ENCODE results near the gene PCLAF. TPM values are rescaled to one million over a fixed set of nuclear protein-coding genes. Genes with fewer than 3 reads are reported as not detected.

The PCLAF gene
- total and polyA plus RNA-seq, 2 of the 13 experiments (the other 11 are each of a cell fraction or from before 2014, with no cell fraction given), result 98.6 to 98.9 TPM

- TF ChIP-seq ELF4 (CRISPR knock-in tag; IDR thresholded peaks at IDR 0.05; ENCODE audit: borderline replicate concordance) (peak; percentile 71; the same call in 1 of the 2 replicates), ZMYM3 (CRISPR knock-in tag; IDR thresholded peaks at IDR 0.05) (no peak), HMGA1 (CRISPR knock-in tag; conservative IDR thresholded peaks at IDR 0.05) (no peak), ZNF383 (CRISPR knock-in tag; IDR thresholded peaks at IDR 0.05; ENCODE audit: borderline replicate concordance) (no peak), ZNF24 (IDR thresholded peaks at IDR 0.05) (no peak), HNF1A (IDR thresholded peaks at IDR 0.05; ENCODE audit: low read depth) (no peak; the same call in 1 of the 2 replicates), HNF1A (CRISPR knock-in tag; IDR thresholded peaks at IDR 0.05; ENCODE audit: borderline replicate concordance) (no peak; the same call in 1 of the 2 replicates), ZFP90 (CRISPR knock-in tag; IDR thresholded peaks at IDR 0.05; ENCODE audit: borderline replicate concordance) (peak; percentile 53; the same call in 1 of the 2 replicates), NONO (IDR thresholded peaks at IDR 0.05) (no peak), NONO (CRISPR knock-in tag; conservative IDR thresholded peaks at IDR 0.05) (peak; percentile 63; the same call in 1 of the 2 replicates), ZBTB49 (CRISPR knock-in tag; IDR thresholded peaks at IDR 0.05; ENCODE audit: borderline replicate concordance) (no peak), TFAP4 (IDR thresholded peaks at IDR 0.05; ENCODE audit: borderline replicate concordance, low read depth) (peak; percentile 55; the same call in 1 of the 2 replicates), HDAC1 (CRISPR knock-in tag; IDR thresholded peaks at IDR 0.05) (peak; percentile 76), ZNF574 (CRISPR knock-in tag; IDR thresholded peaks at IDR 0.05) (peak; percentile 65), TFDP1 (CRISPR knock-in tag; IDR thresholded peaks at IDR 0.05; ENCODE audit: borderline replicate concordance) (0 out of 2 replicates have a peak, but pooled peaks have one; percentile 37), YEATS2 (CRISPR knock-in tag; IDR thresholded peaks at IDR 0.05; ENCODE audit: borderline replicate concordance) (peak; percentile 45; the same call in 1 of the 2 replicates), YY1 (IDR thresholded peaks at IDR 0.05; ENCODE audit: insufficient read depth, insufficient replicate concordance, low read depth, low read length) (peak; percentile 56)
Measured at GRCh38 chr15:64355944-64356709, 25.1 kb downstream of the PCLAF start, which contains the start of gene CSNK1G1 (continued).

All from HepG2 (cell line).